ENCODE measurements around the gene SUPT20HL2.

Gene SUPT20HL2

DNA sequence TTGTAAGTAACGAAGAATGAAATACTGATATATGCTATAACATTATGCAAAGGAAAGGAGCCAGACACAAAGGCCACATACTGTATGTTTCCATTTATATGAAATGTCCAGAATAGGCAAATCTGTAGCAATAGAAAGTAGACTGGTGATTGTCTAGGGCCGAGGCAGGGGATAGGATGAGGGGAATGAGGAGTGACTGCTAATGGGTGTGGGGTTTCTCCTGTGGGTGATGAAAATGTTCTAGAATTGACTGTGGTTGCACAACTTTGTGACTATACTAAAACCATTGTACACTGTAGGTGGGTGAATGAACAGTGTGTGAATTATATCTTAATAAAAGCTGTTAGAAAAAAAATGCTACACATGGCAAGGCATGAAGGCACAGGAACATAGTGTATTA lies 26.6 kb upstream of the SUPT20HL2 start:
- TF ChIP-seq, protein P1, sequence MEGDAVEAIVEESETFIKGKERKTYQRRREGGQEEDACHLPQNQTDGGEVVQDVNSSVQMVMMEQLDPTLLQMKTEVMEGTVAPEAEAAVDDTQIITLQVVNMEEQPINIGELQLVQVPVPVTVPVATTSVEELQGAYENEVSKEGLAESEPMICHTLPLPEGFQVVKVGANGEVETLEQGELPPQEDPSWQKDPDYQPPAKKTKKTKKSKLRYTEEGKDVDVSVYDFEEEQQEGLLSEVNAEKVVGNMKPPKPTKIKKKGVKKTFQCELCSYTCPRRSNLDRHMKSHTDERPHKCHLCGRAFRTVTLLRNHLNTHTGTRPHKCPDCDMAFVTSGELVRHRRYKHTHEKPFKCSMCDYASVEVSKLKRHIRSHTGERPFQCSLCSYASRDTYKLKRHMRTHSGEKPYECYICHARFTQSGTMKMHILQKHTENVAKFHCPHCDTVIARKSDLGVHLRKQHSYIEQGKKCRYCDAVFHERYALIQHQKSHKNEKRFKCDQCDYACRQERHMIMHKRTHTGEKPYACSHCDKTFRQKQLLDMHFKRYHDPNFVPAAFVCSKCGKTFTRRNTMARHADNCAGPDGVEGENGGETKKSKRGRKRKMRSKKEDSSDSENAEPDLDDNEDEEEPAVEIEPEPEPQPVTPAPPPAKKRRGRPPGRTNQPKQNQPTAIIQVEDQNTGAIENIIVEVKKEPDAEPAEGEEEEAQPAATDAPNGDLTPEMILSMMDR (IDR thresholded peaks at IDR 0.05): no peak

DNA sequence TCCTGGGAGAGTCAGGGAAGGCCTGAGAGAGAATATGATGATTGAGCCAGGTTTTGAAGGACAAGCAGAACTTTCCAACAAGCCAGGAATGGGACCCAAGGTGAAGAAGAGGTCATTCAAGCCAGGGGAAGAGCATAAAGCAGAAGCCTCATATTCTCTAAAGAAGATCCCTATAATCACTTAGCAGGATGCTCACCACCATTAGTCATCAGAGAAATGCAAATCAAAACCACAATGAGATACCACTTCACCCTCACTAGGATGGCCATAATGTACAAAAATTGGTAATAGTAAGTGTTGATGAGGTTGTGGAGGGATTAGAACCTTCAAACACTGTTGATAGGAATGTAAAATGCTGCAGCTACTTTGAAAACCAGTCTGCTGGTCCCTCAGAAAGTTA lies 26.0 kb upstream of the SUPT20HL2 start:
- TF ChIP-seq, protein P1 (IDR thresholded peaks at IDR 0.05): no peak

DNA sequence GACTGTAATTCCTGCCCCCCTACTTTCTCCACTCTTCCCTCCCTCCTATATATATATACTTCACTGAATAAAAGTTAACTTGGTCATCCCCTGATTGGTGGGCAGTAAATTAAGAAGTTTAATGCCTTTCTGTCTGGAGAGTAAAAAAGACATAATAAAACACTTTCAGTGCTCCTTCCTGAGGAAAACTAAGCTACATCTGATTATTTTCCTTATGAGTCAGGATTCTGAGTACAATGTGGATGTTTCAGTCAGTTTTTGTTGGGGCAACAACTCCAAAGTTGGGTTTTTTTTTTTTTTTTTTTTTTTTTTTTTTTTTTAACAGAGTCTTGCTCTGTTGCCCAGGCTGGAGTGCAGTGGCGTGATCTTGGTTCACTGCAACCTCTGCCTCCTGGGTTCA lies 22.0 kb upstream of the SUPT20HL2 start:
- TF ChIP-seq, protein P1 (IDR thresholded peaks at IDR 0.05): no peak

DNA sequence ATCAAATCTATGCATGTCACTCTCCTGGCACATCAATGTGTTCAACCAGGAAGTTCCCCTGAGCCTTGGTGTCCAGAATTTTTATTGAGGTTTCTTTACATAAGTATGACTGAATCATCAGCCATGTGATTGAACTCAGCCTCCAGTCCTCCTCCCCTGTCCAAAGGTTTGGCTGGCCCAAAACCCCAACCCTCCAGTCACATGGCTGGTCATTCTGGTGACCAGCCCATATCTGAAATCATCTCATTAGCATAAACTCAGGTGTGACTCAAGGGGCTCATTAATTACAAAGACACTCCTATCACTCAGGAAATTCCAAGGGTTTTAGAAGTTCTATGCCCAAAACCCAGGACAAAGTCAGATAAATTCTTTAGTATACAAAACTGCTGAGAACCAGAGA lies 20.6 kb upstream of the SUPT20HL2 start:
- TF ChIP-seq, protein P1 (IDR thresholded peaks at IDR 0.05): no peak

DNA sequence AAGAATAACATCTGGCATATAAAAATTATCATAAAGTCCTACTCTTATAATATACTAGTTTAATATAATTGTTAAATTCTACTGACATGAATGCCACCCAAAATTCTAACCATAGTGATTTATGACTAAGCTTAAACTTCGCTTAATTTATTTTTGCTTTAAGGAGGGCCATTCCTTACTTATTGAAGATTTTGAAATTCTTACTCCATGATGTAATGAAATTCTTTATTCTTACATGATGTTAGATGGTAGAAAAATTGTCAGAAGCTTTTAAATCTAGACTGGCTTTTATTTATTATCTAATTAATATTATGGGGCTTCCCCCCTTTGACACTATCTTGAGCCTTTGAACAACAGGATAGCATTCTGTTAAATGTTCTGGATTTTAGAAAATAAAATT lies 19.5 kb upstream of the SUPT20HL2 start:
- TF ChIP-seq, protein P1 (IDR thresholded peaks at IDR 0.05): no peak

DNA sequence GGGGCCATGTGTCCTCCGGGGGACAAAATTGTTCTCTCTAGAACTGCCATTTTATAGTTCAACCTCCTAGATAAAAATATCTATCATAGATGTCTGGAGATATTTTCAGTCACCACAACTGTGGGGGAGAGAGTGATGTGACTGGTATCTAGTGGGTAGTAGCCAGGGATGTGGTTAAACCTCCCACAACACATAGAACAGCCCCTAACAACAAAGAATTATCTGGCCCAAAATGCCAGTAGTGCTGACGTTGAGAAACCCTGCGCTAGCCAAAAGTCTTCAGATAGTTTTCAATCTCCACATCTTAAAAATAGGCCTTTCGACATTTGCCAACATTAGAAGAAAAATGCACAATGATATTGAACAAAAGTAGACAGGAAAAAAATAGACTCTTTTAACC lies 19.0 kb upstream of the SUPT20HL2 start:
- TF ChIP-seq, protein P1 (IDR thresholded peaks at IDR 0.05): no peak

DNA sequence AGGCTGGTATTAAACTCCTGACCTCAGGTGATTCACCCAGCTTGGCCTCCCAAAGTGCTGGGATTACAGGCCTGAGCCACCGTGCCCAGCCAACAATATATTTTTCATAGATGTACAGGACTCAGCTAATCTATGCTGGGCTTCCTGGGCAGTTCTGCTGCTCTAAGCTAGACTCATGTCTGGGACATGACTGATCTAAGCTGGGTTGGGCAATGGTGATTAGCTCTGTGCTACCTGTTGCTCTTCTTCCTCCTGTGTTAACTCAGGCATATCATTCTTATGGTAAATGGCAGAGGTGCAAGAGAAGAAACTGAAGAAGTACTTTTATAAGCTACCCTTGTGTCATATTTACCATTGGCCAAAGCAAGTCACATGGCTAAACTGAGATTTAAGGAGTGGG lies 11.4 kb upstream of the SUPT20HL2 start:
- TF ChIP-seq, protein P1 (IDR thresholded peaks at IDR 0.05): no peak

DNA sequence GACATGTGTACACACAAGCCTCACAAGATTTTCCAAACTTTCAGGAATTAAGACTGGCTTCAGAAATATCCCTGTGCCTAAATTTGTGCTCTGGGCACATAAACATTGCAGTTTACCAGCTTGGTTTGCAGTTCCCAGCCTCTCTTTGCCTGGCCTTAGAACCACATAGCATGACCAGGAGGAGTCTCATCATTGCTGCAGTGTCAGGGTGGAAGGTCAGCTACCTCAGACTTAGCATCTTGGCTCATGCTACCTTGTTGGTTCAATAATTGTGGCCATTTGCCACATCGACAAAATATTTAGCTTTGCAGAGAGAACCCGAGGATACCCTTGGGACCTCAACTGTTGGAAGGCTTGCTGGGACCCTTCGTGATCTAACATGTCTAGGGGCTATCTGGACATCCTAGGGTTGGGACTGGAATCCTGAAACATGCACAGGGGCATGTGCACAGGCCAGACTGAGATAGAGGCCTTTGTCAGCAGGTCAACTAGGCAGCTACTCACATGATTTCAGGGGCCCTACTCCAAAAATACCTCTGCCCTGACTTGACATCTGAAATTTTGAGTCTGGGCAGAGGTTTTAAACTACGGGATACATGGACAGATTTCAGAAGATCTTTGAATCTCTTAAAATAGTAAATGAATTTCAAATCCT lies 8.0 kb upstream of the SUPT20HL2 start:
- TF ChIP-seq, protein P1 (IDR thresholded peaks at IDR 0.05): no peak

Measured in LNCAP (cell line).